Dermis blood vessel endothelial cell (primary cell): Measurements from ENCODE around the gene ADAR. TPM values are rescaled to one million over a fixed set of nuclear protein-coding genes. Genes with fewer than 3 reads are reported as not detected.

Source experiments
- DNase-seq: peaks from one replicate; pipeline ENCODE4 v3.0.0; 2010
- total RNA-seq: library from RNA; depleted of rRNA; stranded (reverse); fragments of >200 nt; gene quantifications from 2 replicates; pipeline ENCODE4 v1.2.3, GENCODE V29; 2014

The ADAR gene
- total RNA-seq, 1 donor from 2014 or later: 85.4 TPM

GRCh38 chr1:154553056-154554030 is 54.6 kb downstream of the ADAR start:
- DNase-seq: no peak

- DNase-seq: no peak
These were observed 56.0 kb downstream of the ADAR start for GRCh38 chr1:154552036-154552435.

GRCh38 chr1:154551474-154551873 is 56.5 kb downstream of the ADAR start:
- no peak for DNase-seq

- DNase-seq: no peak
These were observed 57.3 kb downstream of the ADAR start for GRCh38 chr1:154550657-154551056.

- no peak for DNase-seq
These were observed 57.9 kb downstream of the ADAR start for GRCh38 chr1:154550070-154550469.

- DNase-seq: no peak
These were observed 58.7 kb downstream of the ADAR start for GRCh38 chr1:154549202-154549770.

GRCh38 chr1:154548028-154548427 is 60.0 kb downstream of the ADAR start:
- no peak for DNase-seq

GRCh38 chr1:154547105-154547732 is 60.8 kb downstream of the ADAR start:
- DNase-seq: no peak

GRCh38 chr1:154546264-154547063 is 61.5 kb downstream of the ADAR start:
- peak; percentile 85 for DNase-seq

GRCh38 chr1:154541231-154541630 is 66.8 kb downstream of the ADAR start:
- DNase-seq: no peak

GRCh38 chr1:154539486-154540483 is 68.2 kb downstream of the ADAR start:
- no peak for DNase-seq

- DNase-seq: no peak
These were observed 71.4 kb downstream of the ADAR start for GRCh38 chr1:154536570-154536969.

- peak; percentile 60 for DNase-seq
These were observed 73.8 kb downstream of the ADAR start for GRCh38 chr1:154533952-154534844.

Other genes with a start within 250 kb of the ADAR start
- 23.3 and 25.2 TPM in 2 replicates for gene IL6R, start 202.8 kb downstream of the ADAR start, total RNA-seq
- 5.3 and 6.0 TPM in 2 replicates for gene TDRD10, start 106.0 kb downstream of the ADAR start, total RNA-seq
- gene SHE, start 105.8 kb downstream of the ADAR start, total RNA-seq: 108 and 177 TPM in 2 replicates
- gene UBE2Q1, start 49.5 kb downstream of the ADAR start, total RNA-seq: 41.7 and 58.8 TPM in 2 replicates
- gene CHRNB2, start 40.4 kb downstream of the ADAR start, total RNA-seq: under 0.01 TPM in 1 of 2 replicates, not detected in the other